Dermis blood vessel endothelial cell (primary cell): ENCODE results near the gene PRKRA. TPM values are rescaled to one million over a fixed set of nuclear protein-coding genes. Genes with fewer than 3 reads are reported as not detected.
"Not testable (repeated sequence)": the region's sequence is repeated elsewhere in the genome, so short reads cannot be mapped to it uniquely, and the experiment has no call there.

Experiments
- DNase-seq: peaks from one replicate; pipeline ENCODE4 v3.0.0; 2010
- total RNA-seq: library from RNA; depleted of rRNA; stranded (reverse); fragments of >200 nt; gene quantifications from 2 replicates; pipeline ENCODE4 v1.2.3, GENCODE V29; 2014

PRKRA gene
- total RNA-seq, 1 donor from 2014 or later: 36.8 TPM

- peak; percentile 82 for DNase-seq
Measured at GRCh38 chr2:178413472-178414265, 37.3 kb downstream of the PRKRA start.

- DNase-seq: not testable (repeated sequence)
Measured at GRCh38 chr2:178412453-178412852, 38.5 kb downstream of the PRKRA start.

GRCh38 chr2:178412047-178412446, 38.9 kb downstream of the PRKRA start:
- no peak for DNase-seq

- no peak for DNase-seq
Measured at GRCh38 chr2:178409261-178409660, 41.7 kb downstream of the PRKRA start.

- peak; percentile 81 for DNase-seq
Measured at GRCh38 chr2:178404368-178404767, 46.6 kb downstream of the PRKRA start.

- no peak for DNase-seq
Measured at GRCh38 chr2:178403671-178404306, 47.2 kb downstream of the PRKRA start.

- no peak for DNase-seq
Measured at GRCh38 chr2:178401994-178402437, 49.0 kb downstream of the PRKRA start.

- peak; percentile 73 for DNase-seq
Measured at GRCh38 chr2:178397002-178397605, 53.9 kb downstream of the PRKRA start.

- no peak for DNase-seq
Measured at GRCh38 chr2:178395941-178396570, 54.9 kb downstream of the PRKRA start.

- DNase-seq: no peak
Measured at GRCh38 chr2:178395295-178395694, 55.7 kb downstream of the PRKRA start.

- no peak for DNase-seq
Measured at GRCh38 chr2:178394859-178395258, 56.1 kb downstream of the PRKRA start.

GRCh38 chr2:178392215-178392614, 58.8 kb downstream of the PRKRA start:
- DNase-seq: no peak

GRCh38 chr2:178391701-178392100, 59.3 kb downstream of the PRKRA start:
- DNase-seq: no peak

- DNase-seq: no peak
Measured at GRCh38 chr2:178388287-178388686, 62.7 kb downstream of the PRKRA start.

- peak; percentile 61 for DNase-seq
Measured at GRCh38 chr2:178386986-178387597, 63.9 kb downstream of the PRKRA start.

GRCh38 chr2:178385595-178386148, 65.3 kb downstream of the PRKRA start:
- no peak for DNase-seq

- DNase-seq: no peak
Measured at GRCh38 chr2:178383718-178384117, 67.3 kb downstream of the PRKRA start.

Other genes with a start within 250 kb of the PRKRA start
- 0.34 and 0.42 TPM in 2 replicates for gene PJVK, start 203 bp upstream of the PRKRA start, total RNA-seq
- gene FKBP7, start 27.4 kb upstream of the PRKRA start, total RNA-seq: 14.0 and 16.2 TPM in 2 replicates
- gene PLEKHA3, start 29.3 kb upstream of the PRKRA start, total RNA-seq: 8.3 and 20.4 TPM in 2 replicates